Endothelial cell of umbilical vein (primary cell): Measurements from ENCODE around the gene GSC2.

Experiments used
- CTCF ChIP-seq, 2 donors: IDR thresholded peaks; 1 replicate in 1 of 2; 2 replicates in 1 of 2; pipeline ENCODE4 v1.5.1; 2011; ENCODE audit warnings: low read length in 2 of 2, mild to moderate bottlenecking in 2 of 2, moderate library complexity in 2 of 2, control low read depth in 1 of 2, inconsistent platforms in 1 of 2, low read depth in 1 of 2; ENCODE audit not compliant: insufficient read depth in 1 of 2; ENCODE audit errors: extremely low read depth in 1 of 2
- EZH2 ChIP-seq: IDR thresholded peaks from 2 replicates; pipeline ENCODE4 v1.6.1; 2012; ENCODE audit warnings: borderline replicate concordance, low read depth, mild to moderate bottlenecking, moderate library complexity, low read length, inconsistent platforms; ENCODE audit not compliant: severe bottlenecking

- TF ChIP-seq EZH2 (no peak), CTCF (IDR thresholded peaks at IDR 0.05; ENCODE audit: extremely low read depth in 1 of 2, insufficient read depth in 1 of 2, low read depth in 1 of 2, low read length in 2 of 2) (no peak)
Observed at GRCh38 chr22:19178657-19179496, 28.8 kb upstream of the GSC2 start, which contains the start of gene SLC25A1.
